HTR-8/SVneo (cell line): ENCODE results near the gene ARL15.

Experiments
- DNase-seq: peaks from one replicate; pipeline ENCODE4 v3.0.0; 2011; ENCODE audit warnings: low spot score, mixed read lengths; ENCODE audit not compliant: insufficient read length
- FAIRE-seq: peaks from 2 replicates; lab custom pipeline; 2011; peaks lifted over from hg19 to GRCh38; lab: Jason Lieb, UNC

The ARL15 gene

DNA sequence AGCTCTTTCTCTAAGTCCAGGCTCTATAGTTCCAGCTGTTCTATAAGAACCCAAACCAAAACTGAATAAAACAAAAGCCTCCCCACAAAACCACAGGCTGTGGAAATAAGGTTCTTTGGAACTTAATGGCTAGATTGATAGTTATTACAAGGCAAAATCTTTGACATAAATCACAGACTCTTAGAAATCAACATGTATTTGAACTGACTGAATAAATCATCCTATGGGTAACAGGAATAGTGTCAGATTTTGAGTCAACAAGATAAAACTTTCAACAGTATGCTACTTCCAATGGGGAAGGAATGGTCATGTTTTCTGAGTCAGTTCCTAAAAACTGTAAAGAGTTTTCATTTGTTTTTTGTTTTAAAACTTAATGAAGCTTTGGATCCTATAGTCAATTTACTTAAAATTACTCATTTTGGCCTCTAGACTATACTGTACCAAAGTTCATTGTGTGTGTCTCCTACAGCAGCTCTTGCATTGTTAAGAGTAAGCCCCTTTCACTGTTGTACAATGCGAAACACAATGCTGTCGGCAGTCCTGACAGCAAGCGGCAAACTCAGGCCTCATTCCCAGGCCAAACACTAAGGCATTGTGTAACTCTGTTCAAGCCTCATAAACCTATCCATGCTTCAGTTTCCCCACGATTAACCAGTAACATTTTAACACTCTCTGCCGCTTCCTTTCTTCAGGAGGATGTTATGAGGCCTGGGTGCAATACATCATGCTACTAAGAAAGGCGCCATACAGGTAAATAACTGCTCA is 134.1 kb downstream of the ARL15 start:
- FAIRE-seq = no peak

DNA sequence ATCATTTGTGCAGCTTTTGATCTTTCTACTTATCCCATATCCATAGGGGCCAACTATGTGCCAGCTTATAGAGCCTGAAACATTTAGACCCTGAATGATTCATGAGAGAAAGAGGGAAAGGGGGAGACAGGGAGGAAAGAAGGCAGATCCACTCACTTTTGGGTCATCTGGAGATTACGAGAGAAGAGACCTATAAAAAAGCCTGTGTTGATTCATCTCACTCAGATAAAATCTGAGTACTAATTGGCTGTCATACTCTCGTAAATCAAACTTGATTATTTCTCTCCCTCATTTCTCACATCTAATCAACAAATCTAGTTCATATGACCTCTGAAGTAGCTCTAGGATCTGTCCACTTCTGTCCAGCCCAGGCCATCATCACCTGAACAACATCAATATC is 137.1 kb downstream of the ARL15 start:
- FAIRE-seq = no peak
- DNase-seq = no peak

More for the DNA sequence above, 134.1 kb downstream of the ARL15 start:
- no peak for DNase-seq

DNA sequence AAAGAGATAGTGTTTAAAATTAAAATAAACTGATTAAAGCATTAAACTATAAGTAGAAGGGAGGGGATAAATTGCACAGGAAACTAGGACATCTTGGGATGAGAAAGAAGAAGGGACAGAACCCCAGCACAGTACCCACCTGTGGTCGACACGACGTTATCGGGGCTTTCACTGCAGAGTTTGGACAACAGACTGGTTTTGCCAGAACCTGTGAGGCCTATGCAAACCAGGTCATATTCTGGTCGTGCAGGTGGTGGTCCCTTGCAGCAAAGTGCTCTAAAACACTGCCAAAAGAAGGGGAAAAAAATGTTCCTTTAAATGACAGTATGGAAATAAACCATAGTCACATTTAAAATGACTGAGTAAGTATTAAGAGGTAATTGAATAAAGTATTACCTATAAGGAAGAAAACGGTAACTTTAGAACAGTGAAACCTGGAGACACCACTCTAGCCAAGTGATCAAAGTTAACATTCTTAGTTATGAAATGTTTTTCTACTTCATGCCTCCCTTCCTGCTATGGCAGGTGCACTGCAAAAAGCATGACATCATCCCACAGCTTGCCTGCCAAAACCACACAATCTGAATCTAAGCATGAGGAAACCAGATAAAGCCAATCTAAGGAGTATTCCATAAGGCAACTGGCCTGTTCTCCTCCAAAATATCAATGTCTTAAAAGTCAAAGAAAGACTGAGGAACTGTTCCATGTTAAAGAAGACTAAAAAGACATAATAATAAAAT is 138.6 kb downstream of the ARL15 start:
- DNase-seq = no peak

GRCh38 chr5:54165687-54166086 is 144.7 kb downstream of the ARL15 start:
- FAIRE-seq = no peak
- no peak for DNase-seq

More for the DNA sequence above, 138.6 kb downstream of the ARL15 start:
- FAIRE-seq = no peak

DNA sequence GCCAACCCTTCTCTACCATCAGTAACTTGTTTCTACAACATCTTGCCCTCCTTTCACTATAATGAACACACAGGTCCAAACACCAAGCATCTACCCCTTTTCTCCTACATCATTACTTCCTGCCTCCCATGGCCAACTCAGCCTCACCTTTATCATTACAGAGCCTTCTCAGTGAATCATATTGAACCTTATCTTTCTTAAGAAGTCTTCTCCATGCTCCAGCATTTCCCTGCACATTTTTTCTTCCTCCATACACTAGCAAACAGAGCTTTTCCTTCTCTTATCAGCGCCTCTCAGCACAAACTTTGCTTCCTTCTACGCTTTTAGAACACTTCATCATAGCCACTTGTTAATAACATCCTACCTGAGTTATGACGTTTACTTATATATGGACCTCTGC is 148.2 kb downstream of the ARL15 start:
- FAIRE-seq (no peak), DNase-seq (no peak)

DNA sequence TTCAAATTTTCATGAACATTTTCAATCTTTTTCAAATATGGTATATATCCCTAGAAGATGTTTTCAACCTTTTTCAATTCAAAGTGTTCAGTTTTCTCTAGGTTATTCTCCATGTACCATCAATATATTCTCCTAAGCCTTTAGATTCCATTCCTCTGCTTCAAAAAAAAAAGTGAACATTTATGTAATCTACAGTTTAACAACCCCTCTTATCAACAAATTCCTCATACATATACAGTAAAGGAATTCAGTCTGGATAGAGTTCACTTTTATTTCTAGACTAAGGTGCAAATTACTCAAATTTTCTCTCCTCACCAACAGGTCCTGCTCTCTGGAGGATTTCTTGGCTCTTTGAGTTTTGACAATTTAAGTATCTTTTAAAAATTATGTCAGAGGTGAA is 150.0 kb downstream of the ARL15 start:
- DNase-seq (no peak), FAIRE-seq (no peak)

- FAIRE-seq (no peak), DNase-seq (no peak)
Measured at GRCh38 chr5:54159893-54160195, 150.5 kb downstream of the ARL15 start.

GRCh38 chr5:54159153-54159892 is 151.1 kb downstream of the ARL15 start:
- DNase-seq = peak; percentile 22
- no peak for FAIRE-seq

- no peak for FAIRE-seq
- no peak for DNase-seq
Measured at GRCh38 chr5:54156577-54156976, 153.8 kb downstream of the ARL15 start.

- FAIRE-seq (no peak), DNase-seq (no peak)
Measured at GRCh38 chr5:54150841-54151240, 159.5 kb downstream of the ARL15 start.

DNA sequence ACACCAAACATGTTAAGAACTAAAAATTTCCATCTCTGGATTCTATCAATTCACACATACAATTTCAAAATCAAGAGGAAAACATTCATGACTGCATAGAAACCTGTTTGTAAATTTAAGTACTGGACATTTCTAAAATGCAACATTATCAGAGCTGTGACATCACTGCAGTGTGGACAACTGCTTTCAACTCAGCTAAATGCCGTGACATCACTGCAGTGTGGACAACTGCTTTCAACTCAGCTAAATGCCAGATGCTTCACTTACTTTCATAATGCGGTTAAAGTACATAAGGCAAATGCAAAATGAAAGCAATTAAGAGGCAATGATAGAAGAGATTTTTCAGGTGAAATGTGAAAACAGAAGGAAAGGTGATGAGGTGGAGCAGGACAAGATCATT is 161.5 kb downstream of the ARL15 start:
- DNase-seq (no peak), FAIRE-seq (no peak)

GRCh38 chr5:54148067-54148845 is 162.1 kb downstream of the ARL15 start:
- FAIRE-seq (no peak), DNase-seq (no peak)

- FAIRE-seq = no peak
- no peak for DNase-seq
Measured at GRCh38 chr5:54146916-54147315, 163.5 kb downstream of the ARL15 start.

GRCh38 chr5:54146390-54146789 is 164.0 kb downstream of the ARL15 start:
- FAIRE-seq (no peak), DNase-seq (no peak)

DNA sequence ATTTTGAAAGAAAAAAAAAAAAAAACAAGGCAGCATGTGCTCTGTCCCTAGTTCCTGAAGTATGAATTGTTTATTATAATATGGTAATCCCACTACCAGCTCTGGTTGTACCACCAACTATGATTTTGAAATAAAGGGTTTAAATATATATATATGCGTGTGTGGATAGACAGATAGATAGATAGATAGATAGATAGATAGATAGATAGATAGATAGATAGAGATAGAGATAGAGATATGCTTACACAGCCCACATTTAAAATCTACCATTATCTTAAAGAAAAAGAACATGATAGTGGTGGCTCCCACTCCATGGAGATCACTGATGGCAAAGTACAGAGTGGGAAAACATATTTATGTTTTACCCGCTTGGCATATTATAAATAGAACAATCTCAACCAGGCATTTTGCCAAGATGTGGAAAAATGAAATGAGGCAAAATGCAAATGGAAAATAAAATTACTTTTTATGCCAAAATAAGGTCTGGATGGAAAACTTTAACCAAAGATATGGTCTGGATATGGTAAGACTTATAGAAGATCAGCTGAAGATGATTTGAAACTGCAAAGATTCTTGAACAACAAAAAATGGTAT is 170.0 kb downstream of the ARL15 start:
- no peak for DNase-seq
- no peak for FAIRE-seq

- DNase-seq (no peak), FAIRE-seq (no peak)
Measured at GRCh38 chr5:54136516-54137440, 173.6 kb downstream of the ARL15 start.

GRCh38 chr5:54135042-54135441 is 175.3 kb downstream of the ARL15 start:
- FAIRE-seq = no peak
- DNase-seq = no peak

DNA sequence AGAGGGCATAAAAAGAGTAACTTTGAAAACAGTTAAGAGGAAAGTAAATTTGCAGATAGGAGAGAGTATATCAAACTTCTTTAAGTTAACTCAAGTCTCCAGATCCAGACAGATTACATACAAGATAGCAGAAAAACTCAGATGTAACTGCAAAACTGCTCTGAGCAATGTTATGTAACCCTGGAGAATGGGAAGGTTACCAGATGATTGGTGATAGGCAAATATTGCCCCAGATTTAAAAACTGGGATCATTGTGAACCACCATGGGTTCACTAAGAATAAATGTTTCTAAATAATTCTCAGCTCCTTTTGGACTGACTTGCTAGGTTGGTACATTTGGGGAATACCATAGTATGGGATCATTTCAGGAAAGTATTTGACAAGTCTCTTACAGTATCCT is 176.5 kb downstream of the ARL15 start:
- DNase-seq (no peak), FAIRE-seq (no peak)

DNA sequence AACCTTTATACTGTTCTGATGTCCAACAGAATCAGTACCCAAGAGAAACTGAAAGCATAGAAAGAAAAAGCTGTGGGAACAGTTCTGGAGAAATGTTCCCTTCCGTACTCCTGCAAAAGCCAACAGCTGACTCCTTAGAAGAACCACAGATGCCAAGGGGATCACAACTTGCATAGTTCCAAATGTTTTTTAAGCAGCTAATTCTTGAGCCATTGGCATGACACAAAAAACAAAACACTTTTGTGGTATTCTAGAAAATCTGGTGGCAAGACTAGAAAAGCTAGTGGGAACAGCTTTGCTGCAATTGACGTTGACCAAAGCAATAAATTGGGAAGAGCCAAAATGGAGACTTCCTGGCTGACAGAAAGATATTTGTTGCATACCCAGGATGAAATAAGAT is 189.9 kb downstream of the ARL15 start:
- FAIRE-seq = no peak
- no peak for DNase-seq
